Stimulated activated CD8-positive, alpha-beta memory T cell treated with anti-CD3 and anti-CD28 coated beads, Interleukin-7, amount 100 ng/mL, for 24 hours (primary cell): ENCODE data around the gene KRT83.
"Not testable (repeated sequence)": the region's sequence is repeated elsewhere in the genome, so short reads cannot be mapped to it uniquely, and the experiment has no call there.

ENCODE experiments used
- DNase-seq: peaks from one replicate; pipeline ENCODE4 v3.0.0-alpha.2; 2020; ENCODE audit warnings: low read depth

KRT83 gene

DNA sequence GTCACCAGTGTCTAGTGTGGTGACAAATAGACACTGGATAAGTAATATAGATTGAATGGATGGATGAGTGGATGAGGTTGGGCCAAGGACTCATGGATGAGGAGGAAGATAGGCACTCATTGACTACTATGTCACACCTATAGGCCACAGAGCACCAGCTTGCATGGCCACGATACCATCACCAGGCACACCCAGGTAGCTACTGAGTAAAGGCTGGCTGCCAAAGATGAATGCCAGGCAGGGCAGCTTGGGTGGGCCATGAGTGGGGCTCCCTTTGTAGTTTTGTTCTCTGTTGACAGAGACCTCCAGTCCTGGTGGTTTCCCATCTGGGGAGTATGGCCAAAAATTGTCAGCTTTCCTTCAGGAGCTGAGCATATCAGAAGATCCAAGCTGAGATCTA lies 11.2 kb upstream of the KRT83 start:
- DNase-seq: no peak

- DNase-seq: no peak
Measured at GRCh38 chr12:52331833-52332232, 10.6 kb upstream of the KRT83 start.

GRCh38 chr12:52331039-52331438 lies 9.8 kb upstream of the KRT83 start:
- DNase-seq: no peak

- no peak for DNase-seq
Measured at GRCh38 chr12:52327830-52328500, 6.8 kb upstream of the KRT83 start.

DNA sequence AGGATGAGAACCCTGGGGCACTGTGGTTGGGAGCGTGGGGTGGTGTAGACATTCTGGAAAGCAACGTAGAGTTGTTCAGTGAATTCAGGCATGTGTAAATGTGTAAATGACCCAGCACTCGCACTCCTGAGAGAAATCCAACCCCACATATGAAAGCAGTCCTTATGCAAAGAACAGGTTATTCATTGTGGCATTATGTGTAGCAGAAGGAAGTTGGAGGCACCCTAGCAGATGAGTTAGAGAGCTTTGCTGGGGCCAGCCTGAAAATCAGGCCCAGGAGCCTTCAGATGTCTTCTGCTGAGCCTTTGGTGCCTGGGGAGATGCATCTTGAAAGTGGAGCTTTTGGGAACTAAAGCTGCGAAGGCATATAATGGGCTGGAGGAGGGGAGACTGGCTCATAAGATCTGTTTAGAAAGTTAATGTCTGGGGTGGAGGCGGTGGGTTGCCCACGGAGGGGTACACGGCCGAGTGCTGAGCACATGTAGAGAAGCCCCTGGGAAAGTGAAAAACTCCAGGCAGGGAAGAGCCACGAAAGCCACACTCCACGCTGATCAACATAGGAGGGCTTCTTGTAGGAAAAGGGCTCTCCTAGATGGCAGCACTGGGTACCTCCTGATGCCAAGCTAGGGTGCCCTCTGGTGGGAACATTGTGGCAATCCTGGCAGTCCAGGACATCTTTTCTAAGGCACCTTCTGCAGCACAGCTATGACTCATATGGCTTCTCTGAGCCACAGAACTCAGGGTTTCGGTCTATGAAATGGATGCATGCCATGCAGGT lies 6.0 kb upstream of the KRT83 start:
- DNase-seq: peak; percentile 52

DNA sequence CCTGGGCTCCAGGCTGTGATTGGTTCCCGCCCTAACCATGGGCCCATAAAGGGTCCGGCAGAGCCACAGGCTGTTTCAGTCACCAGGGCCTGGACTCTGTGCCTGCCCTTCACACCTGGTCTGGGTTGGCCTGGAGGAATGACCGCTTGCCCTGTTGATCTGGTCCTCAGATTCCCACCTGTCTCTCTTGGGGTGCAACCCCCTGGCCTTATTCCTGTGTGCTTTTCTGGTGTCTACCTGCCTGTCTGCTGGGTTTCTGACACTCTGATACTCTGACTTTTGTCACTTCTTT lies 2.9 kb upstream of the KRT83 start:
- DNase-seq: no peak

- no peak for DNase-seq
Measured at GRCh38 chr12:52323416-52324152, 2.4 kb upstream of the KRT83 start.

GRCh38 chr12:52323001-52323400 lies 1.8 kb upstream of the KRT83 start:
- no peak for DNase-seq

DNA sequence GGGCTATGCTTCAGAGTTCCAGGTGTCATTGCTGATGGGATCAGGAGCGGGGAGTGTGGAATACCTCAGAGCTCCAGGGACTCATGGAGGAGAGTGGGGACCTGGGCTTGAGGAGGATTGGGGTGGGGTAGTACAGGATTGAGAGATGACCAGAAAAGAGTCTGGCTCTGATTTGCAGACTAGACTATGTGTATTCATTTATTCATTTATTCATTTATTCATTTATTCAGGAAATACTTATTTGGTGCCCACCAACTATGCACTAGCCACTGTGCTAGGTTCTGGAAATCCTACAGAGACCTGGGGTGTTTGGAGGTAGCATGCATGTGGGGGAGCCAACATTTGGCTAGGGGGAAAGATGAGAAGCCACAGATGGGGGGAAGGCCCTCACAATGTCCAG lies 871 bp upstream of the KRT83 start:
- no peak for DNase-seq

GRCh38 chr12:52321418-52321817 lies 220 bp upstream of the KRT83 start:
- no peak for DNase-seq

- no peak for DNase-seq
Measured at GRCh38 chr12:52319097-52319496, 2.1 kb downstream of the KRT83 start.

DNA sequence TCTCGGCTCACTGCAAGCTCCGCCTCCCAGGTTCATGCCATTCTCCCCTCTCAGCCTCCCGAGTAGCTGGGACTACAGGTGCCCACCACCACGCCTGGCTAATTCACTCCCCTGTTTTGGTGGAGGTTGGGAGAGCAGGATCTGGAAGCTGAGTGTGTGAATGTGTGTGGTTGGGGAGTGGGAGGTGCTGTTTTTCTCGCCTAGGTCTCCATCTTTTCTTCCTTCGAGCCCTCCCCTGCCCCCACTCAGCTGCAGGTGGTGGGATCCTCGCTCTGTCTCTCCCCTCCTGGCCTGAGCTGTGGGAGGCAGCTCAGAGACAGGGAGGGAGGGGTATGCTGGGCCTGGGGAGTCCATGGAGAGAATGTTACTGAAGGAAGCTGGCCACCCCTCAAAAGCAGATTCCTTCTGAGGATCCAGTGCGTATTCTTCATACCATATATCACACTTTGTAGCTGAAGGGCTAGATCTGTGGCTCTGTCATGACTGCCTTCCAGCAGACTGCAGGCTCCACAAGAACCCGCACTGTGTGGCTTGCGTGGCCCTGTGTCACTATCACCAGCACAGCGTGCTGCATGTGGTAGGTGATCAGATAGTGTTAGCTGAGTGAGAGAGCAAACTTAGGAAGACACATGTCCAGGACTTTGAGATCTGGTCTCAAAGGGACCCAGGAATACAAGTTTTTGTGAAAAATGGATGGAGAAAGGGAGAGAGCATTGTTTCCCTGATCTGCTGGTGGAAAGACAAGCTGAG lies 2.8 kb downstream of the KRT83 start:
- no peak for DNase-seq

GRCh38 chr12:52317468-52318052 lies 3.6 kb downstream of the KRT83 start:
- DNase-seq: no peak

DNA sequence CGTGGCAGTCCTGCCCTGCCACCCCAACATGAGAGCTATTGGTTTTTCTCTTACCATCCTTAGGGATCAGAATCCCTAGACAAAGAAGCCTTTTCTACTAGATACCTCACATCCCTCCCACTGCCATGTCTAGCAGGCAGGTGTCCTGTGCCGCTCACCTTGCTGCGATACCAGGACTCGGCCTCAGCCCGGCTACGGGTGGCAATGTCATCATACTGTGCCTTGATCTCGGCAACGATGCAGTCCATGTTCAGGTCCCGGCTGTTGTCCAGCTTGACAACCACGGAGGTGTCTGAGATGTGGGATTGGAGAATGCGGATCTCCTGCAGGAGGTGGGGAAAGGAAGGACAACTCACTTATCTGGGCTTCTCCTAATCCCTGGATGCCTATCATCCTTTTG lies 4.5 kb downstream of the KRT83 start:
- no peak for DNase-seq

GRCh38 chr12:52316290-52316689 lies 4.9 kb downstream of the KRT83 start:
- DNase-seq: no peak

DNA sequence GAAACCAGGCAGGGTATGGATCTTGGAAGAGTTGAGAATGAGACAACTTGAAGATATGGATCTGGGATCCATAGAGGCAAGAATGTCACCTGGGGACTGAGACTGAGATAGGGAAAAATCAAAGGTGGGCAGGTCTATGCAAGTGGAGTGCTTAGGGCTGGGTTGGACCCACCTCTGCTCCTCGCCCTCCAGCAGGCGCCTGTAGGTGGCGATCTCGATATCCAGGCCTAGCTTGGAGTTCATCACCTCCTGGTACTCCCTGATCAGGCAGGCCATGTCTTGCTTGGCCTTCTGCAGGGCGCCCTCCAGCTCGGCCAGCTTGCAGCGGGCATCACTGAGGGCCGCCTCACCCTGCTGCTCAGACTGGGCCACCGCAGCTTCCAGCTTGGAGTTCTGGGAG lies 5.5 kb downstream of the KRT83 start:
- DNase-seq: not testable (repeated sequence)

- no peak for DNase-seq
Measured at GRCh38 chr12:52314511-52314910, 6.7 kb downstream of the KRT83 start.

- DNase-seq: no peak
Measured at GRCh38 chr12:52313926-52314325, 7.3 kb downstream of the KRT83 start.

GRCh38 chr12:52313461-52313860 lies 7.7 kb downstream of the KRT83 start:
- no peak for DNase-seq

DNA sequence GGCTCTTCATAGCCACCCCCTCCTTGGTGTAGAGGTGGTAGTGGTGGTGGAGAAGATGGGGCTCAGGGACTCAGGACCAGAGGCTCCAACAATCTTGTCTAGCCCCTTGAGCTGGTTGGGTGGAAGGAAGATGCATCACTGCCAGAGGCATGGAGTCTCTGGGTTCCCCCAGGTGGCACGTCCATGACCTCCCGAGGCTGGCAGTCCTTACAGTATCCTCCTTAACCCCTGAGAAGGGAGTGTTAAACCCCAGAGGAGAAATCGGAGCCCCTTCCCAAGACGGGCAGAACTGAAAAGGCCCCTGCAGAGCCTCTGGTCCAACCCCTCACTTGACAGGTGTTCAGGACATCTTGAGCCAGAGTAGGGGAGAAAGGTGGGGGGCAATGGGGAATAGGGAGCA lies 9.1 kb downstream of the KRT83 start:
- no peak for DNase-seq

DNA sequence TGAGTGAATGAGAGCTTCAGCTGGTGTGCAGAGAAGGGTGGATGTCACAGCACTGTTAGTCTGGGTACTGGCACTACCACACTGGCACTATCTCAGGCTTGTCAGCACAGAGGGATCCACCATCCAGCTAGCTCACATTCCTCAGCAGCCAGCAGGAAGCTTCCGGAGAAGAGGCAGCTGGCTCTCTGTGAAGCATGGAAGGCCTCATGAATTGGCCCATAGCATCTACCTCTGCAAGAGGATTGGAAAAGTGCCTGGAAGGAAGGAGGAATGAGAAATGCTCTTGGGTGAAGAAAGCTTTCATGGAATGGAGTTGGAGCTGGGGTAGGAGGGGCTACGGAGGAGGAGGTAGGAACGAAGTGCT lies 9.9 kb downstream of the KRT83 start:
- DNase-seq: no peak

GRCh38 chr12:52310622-52311284 lies 10.4 kb downstream of the KRT83 start:
- no peak for DNase-seq
